Right lobe of liver (tissue), 6 donors: ENCODE results near the gene IRAK1. TPM values are rescaled to one million over a fixed set of nuclear protein-coding genes. Genes with fewer than 3 reads are reported as not detected.
A peak's percentile ranks its signal among the peaks of the same experiment; 100 is the strongest.

Source experiments
- ATAC-seq, 4 donors: fragments of 200-7000 bp; cut with Tn5 transposase; one replicate each; pipeline ENCODE4 v1.9.1; 2020; ENCODE audit warnings: mild to moderate bottlenecking in 4 of 4, moderate library complexity in 4 of 4
- DNase-seq, 3 donors: peaks; one replicate each; pipeline ENCODE4 v3.0.0-alpha.2; 2020
- H3K27ac ChIP-seq, 3 donors: fragments of 200-600 bp; one replicate each; pipeline ENCODE4 v1.8.0; 2022
- H3K27me3 ChIP-seq, 2 donors: fragments of 200-600 bp; one replicate each; pipeline ENCODE4 v1.8.0; 2022
- H3K36me3 ChIP-seq, 4 donors: fragments of 200-600 bp; sonication (generic) in 1 of 4; one replicate each; pipeline versions ENCODE4 v1.5.1 to v1.8.0; 2017 to 2022; ENCODE audit warnings: control low read depth in 1 of 4
- H3K4me1 ChIP-seq, 4 donors: fragments of 200-600 bp; sonication (generic) in 1 of 4; one replicate each; pipeline versions ENCODE4 v1.5.1 to v1.8.0; 2017 to 2022; ENCODE audit warnings: control low read depth in 1 of 4
- H3K4me3 ChIP-seq, 3 donors: fragments of 200-600 bp; one replicate each; pipeline ENCODE4 v1.8.0; 2022
- H3K9me3 ChIP-seq, 4 donors: fragments of 200-600 bp; sonication (generic) in 1 of 4; one replicate each; pipeline versions ENCODE4 v1.5.1 to v1.8.0; 2017 to 2022; ENCODE audit warnings: control low read depth in 1 of 4
- CTCF ChIP-seq, 4 donors: fragments of 200-600 bp in 3 of 4; fragments of 450-650 bp in 1 of 4; IDR thresholded peaks; one replicate each; pipeline versions ENCODE4 v1.5.1 to v1.8.0; 2016 to 2022; ENCODE audit warnings: antibody characterized with exemption in 4 of 4, mild to moderate bottlenecking in 2 of 4
- POLR2A ChIP-seq: fragments of 450-650 bp; IDR thresholded peaks from one replicate; pipeline ENCODE4 v1.6.1; 2017; ENCODE audit warnings: antibody characterized with exemption, mild to moderate bottlenecking
- WGBS: methylation state at CpG from one replicate; pipeline ENCODE4 v1.1.6; 2018; ENCODE audit warnings: low coverage, low lambda C conversion rate; ENCODE audit not compliant: insufficient coverage; ENCODE audit errors: missing lambda C conversion rate; 5-methylcytosine and 5-hydroxymethylcytosine counted together
- intact Hi-C, 2 donors: fragments of 100-400 bp; cut with DNase I; formaldehyde crosslinking; loops; one replicate each; pipeline versions ENCODE4 v1.11.2 to v1.14.1; 2022
- total RNA-seq, 6 experiments: library from RNA; depleted of rRNA in 2 of 6; stranded (reverse); fragments of >200 nt in 2 of 6; fragmentation: NEBNext Ultra II Directional in 3 of 6; extraction: Animal tissue kit (Norgen Biotek cat#: 25700) in 3 of 6; gene quantifications; one replicate each; pipeline versions ENCODE4 v1.1.0 to v1.2.4, GENCODE V29; 2016 to 2023
- donor health status: DM: no; HTN: yes; CAD: no.
- donor health status: DM: no; HTN: no; CAD: no.
- donor health status: DM: no; HTN: no; CAD: no.
- donor health status: DM: no; HTN: yes; CAD: no.
- donor health status: DM: no; HTN: yes; CAD: no.

The IRAK1 gene
- total RNA-seq, 6 experiments from 2014 or later = 27.4 to 77.7 (median 41.4) TPM

GRCh38 chrX:153969125-153969903, 50.4 kb downstream of the IRAK1 start:
- 32% methylated on average over 14 of the region's 25 CpGs for WGBS

GRCh38 chrX:153968754-153969124, 51.0 kb downstream of the IRAK1 start:
- intact Hi-C loops = no loop called here
- peaks cover 0 to 6% (median under 1%) of the 10 kb centered on the region in 4 donors for H3K36me3 ChIP-seq
- DNase-seq (peak in 1 of 3 donors; percentile 42), ATAC-seq (no peak)
- peaks cover 0 to 50% (median 0%) of the 10 kb centered on the region in 4 donors for H3K4me1 ChIP-seq
- TF ChIP-seq CTCF (IDR thresholded peaks at IDR 0.05) (no peak), POLR2A (no peak)
- peak overlapping the region in 1 of 3 donors; percentile 95 for H3K4me3 ChIP-seq
- H3K27ac ChIP-seq = peak overlapping the region in 2 of 3 donors; percentile 18 to 31
- no peaks in the 10 kb centered on the region for H3K9me3 ChIP-seq
- H3K27me3 ChIP-seq = no peaks in the 10 kb centered on the region
- 28% methylated on average over 8 of the region's 12 CpGs for WGBS

More at GRCh38 chrX:153969125-153969903, 50.4 kb downstream of the IRAK1 start:
- no peaks in the 10 kb centered on the region for H3K9me3 ChIP-seq
- DNase-seq (peak in 1 of 3 donors; percentile 52), ATAC-seq (no peak)
- no peaks in the 10 kb centered on the region for H3K27me3 ChIP-seq
- intact Hi-C loops = no loop called here
- no peak for TF ChIP-seq CTCF (IDR thresholded peaks at IDR 0.05)
- TF ChIP-seq POLR2A = no peak
- peak overlapping the region; percentile 47 to 95 (median 55) for H3K4me3 ChIP-seq
- no peaks in the 10 kb centered on the region for H3K36me3 ChIP-seq
- H3K27ac ChIP-seq = peak overlapping the region; percentile 31 to 47 (median 36)
- H3K4me1 ChIP-seq = peaks cover 0 to 54% (median 0%) of the 10 kb centered on the region in 4 donors

GRCh38 chrX:153968255-153968654, 51.4 kb downstream of the IRAK1 start:
- peak overlapping the region in 1 of 3 donors; percentile 18 for H3K27ac ChIP-seq
- H3K36me3 ChIP-seq = peaks cover 0 to 10% (median 3%) of the 10 kb centered on the region in 4 donors
- intact Hi-C loops = no loop called here
- no peaks in the 10 kb centered on the region for H3K27me3 ChIP-seq
- DNase-seq = no peak
- TF ChIP-seq POLR2A (no peak), CTCF (IDR thresholded peaks at IDR 0.05) (no peak)
- no peaks in the 10 kb centered on the region for H3K9me3 ChIP-seq
- no peak overlapping the region for H3K4me3 ChIP-seq
- 66% methylated on average over 7 of the region's 9 CpGs for WGBS
- no peak for ATAC-seq
- peaks cover 0 to 45% (median 0%) of the 10 kb centered on the region in 4 donors for H3K4me1 ChIP-seq

- DNase-seq (peak in 1 of 3 donors; percentile 47), ATAC-seq (no peak)
- Histone ChIP-seq H3K27me3 (no peaks in the 10 kb centered on the region), H3K9me3 (no peaks in the 10 kb centered on the region), H3K27ac (peak overlapping the region in 2 of 3 donors; percentile 39 to 45), H3K36me3 (peaks cover 0 to 16% (median 3%) of the 10 kb centered on the region in 4 donors), H3K4me3 (no peak overlapping the region), H3K4me1 (peaks cover 0 to 41% (median 0%) of the 10 kb centered on the region in 4 donors)
- 62% methylated on average over 13 of the region's 16 CpGs for WGBS
- intact Hi-C loops = no loop called here
- TF ChIP-seq CTCF (IDR thresholded peaks at IDR 0.05) (no peak), POLR2A (no peak)
These were observed 52.0 kb downstream of the IRAK1 start for GRCh38 chrX:153967536-153968224.
